Measurements from ENCODE around the gene PPM1N.

GRCh38 chr19:45528149-45528743 is 30.0 kb downstream of the PPM1N start:
- TF ChIP-seq CTCF (optimal IDR thresholded peaks at IDR 0.05 in 1 of 3, IDR thresholded peaks at IDR 0.05 in 1 of 3, conservative IDR thresholded peaks at IDR 0.05 in 1 of 3; ENCODE audit: extremely low read depth in 1 of 3, insufficient read depth in 2 of 3, low read length in 3 of 3) (peak in 1 of 3 experiments; percentile 29), EZH2 (IDR thresholded peaks at IDR 0.05; ENCODE audit: low read length) (no peak)

Data from keratinocyte (primary cell).